ENCODE results near the gene PREX1.

DNA sequence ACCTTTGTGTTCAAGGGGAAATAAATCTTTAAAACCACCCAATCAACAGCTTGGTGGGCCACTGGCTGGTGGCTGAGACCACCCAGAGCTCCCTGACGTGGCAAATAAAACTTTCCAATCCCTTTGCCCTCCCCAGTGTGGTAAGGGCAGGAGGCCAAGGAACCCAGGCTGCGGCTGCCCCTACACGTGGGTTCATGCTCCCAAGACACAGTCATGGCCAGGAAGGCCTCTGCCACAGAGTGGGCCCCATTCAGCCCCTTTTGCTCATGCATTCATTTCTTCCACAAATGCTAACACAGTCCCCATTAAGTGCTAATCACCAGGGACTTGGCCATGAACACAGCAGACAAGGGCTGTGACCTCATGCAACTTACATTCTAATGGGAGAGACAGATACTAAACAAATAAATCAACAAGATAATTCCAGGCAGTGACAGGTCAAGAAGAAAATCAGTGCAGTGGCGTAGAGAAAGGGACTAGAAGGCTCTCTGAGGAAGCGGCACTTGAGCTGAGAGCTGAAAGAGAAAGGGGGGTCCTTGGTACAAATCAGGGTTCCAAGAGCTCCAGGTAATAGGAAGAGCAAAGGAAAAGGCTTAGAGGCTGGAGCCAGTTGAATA is 13.8 kb downstream of the PREX1 start:
- TF ChIP-seq, protein P1, sequence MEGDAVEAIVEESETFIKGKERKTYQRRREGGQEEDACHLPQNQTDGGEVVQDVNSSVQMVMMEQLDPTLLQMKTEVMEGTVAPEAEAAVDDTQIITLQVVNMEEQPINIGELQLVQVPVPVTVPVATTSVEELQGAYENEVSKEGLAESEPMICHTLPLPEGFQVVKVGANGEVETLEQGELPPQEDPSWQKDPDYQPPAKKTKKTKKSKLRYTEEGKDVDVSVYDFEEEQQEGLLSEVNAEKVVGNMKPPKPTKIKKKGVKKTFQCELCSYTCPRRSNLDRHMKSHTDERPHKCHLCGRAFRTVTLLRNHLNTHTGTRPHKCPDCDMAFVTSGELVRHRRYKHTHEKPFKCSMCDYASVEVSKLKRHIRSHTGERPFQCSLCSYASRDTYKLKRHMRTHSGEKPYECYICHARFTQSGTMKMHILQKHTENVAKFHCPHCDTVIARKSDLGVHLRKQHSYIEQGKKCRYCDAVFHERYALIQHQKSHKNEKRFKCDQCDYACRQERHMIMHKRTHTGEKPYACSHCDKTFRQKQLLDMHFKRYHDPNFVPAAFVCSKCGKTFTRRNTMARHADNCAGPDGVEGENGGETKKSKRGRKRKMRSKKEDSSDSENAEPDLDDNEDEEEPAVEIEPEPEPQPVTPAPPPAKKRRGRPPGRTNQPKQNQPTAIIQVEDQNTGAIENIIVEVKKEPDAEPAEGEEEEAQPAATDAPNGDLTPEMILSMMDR (conservative IDR thresholded peaks at IDR 0.05 in 1 of 2, IDR thresholded peaks at IDR 0.05 in 1 of 2; ENCODE audit: low read depth in 1 of 2, low read length in 2 of 2), result no peak
- TF ChIP-seq EZH2 (IDR thresholded peaks at IDR 0.05; ENCODE audit: low read length, missing control alignments), result no peak

Measured in fibroblast of lung (primary cell).